Measurements from ENCODE around the gene RPS15. TPM values are rescaled to one million over a fixed set of nuclear protein-coding genes. Genes with fewer than 3 reads are reported as not detected.

RPS15 gene
- total and polyA plus RNA-seq, 2 of the 13 experiments (the other 11 are each of a cell fraction or from before 2014, with no cell fraction given): 695 to 1,411 TPM

DNA sequence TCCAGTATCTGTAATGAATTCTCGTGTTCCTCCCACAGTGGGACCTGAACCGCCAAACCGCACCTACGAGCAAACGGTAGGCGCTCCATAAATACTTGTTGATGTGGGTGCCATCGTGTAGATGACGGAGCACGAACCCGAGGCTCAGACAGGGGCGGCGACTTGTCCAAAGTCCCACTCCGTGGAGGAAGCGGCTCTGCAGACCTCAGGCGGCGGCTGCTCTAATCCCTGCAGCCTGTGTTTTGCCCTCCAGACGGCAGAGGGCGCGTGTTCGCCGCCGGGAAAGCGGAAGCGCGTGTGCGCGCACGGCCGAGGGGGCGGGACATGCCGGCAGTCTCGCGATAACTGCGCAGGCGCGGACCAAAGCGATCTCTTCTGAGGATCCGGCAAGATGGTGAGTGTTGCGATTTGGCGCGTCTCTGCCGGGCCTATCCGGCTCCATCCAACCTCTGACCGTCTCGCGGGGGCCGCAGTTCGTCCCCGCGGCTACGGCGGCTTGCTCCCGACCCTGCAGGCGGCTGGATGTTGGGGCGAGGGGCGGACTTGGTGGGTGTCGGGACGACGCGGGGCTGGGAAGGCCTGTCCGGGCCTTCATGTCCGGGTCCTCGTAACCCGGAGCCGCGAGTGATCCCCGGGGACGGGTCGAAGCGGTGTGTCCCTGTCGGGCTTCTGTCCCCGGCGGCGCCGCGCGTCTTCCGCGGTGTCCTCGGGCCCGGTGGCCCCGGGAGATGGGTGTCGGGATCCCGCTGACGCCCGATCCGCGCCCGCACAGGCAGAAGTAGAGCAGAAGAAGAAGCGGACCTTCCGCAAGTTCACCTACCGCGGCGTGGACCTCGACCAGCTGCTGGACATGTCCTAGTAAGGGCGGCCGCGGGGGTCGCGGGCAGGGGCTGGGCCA is at the start of gene RPS15 (continued):
- TF ChIP-seq, protein P1, sequence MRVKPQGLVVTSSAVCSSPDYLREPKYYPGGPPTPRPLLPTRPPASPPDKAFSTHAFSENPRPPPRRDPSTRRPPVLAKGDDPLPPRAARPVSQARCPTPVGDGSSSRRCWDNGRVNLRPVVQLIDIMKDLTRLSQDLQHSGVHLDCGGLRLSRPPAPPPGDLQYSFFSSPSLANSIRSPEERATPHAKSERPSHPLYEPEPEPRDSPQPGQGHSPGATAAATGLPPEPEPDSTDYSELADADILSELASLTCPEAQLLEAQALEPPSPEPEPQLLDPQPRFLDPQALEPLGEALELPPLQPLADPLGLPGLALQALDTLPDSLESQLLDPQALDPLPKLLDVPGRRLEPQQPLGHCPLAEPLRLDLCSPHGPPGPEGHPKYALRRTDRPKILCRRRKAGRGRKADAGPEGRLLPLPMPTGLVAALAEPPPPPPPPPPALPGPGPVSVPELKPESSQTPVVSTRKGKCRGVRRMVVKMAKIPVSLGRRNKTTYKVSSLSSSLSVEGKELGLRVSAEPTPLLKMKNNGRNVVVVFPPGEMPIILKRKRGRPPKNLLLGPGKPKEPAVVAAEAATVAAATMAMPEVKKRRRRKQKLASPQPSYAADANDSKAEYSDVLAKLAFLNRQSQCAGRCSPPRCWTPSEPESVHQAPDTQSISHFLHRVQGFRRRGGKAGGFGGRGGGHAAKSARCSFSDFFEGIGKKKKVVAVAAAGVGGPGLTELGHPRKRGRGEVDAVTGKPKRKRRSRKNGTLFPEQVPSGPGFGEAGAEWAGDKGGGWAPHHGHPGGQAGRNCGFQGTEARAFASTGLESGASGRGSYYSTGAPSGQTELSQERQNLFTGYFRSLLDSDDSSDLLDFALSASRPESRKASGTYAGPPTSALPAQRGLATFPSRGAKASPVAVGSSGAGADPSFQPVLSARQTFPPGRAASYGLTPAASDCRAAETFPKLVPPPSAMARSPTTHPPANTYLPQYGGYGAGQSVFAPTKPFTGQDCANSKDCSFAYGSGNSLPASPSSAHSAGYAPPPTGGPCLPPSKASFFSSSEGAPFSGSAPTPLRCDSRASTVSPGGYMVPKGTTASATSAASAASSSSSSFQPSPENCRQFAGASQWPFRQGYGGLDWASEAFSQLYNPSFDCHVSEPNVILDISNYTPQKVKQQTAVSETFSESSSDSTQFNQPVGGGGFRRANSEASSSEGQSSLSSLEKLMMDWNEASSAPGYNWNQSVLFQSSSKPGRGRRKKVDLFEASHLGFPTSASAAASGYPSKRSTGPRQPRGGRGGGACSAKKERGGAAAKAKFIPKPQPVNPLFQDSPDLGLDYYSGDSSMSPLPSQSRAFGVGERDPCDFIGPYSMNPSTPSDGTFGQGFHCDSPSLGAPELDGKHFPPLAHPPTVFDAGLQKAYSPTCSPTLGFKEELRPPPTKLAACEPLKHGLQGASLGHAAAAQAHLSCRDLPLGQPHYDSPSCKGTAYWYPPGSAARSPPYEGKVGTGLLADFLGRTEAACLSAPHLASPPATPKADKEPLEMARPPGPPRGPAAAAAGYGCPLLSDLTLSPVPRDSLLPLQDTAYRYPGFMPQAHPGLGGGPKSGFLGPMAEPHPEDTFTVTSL (CRISPR knock-in tag; IDR thresholded peaks at IDR 0.05; ENCODE audit: borderline replicate concordance): no peak
- TF ChIP-seq MED1 (CRISPR knock-in tag; IDR thresholded peaks at IDR 0.05) (peak; percentile 94), ASH2L (IDR thresholded peaks at IDR 0.05; ENCODE audit: insufficient read length, low read depth, low read length) (peak; percentile 89), TSC22D2 (CRISPR knock-in tag; IDR thresholded peaks at IDR 0.05; ENCODE audit: borderline replicate concordance) (peak; percentile 43), ZNF724P (CRISPR knock-in tag; IDR thresholded peaks at IDR 0.05; ENCODE audit: borderline replicate concordance) (peak; percentile 34; the same call in 1 of the 2 replicates), ZSCAN31 (CRISPR knock-in tag; IDR thresholded peaks at IDR 0.05; ENCODE audit: low read depth) (peak; percentile 99), DR1 (CRISPR knock-in tag; IDR thresholded peaks at IDR 0.05) (peak; percentile 99), ZFX (CRISPR knock-in tag; IDR thresholded peaks at IDR 0.05; ENCODE audit: low read depth) (peak; percentile 100), TBX3 (IDR thresholded peaks at IDR 0.05; ENCODE audit: borderline replicate concordance) (no peak; the same call in none of the 2 replicates), ZNF672 (CRISPR knock-in tag; IDR thresholded peaks at IDR 0.05) (peak; percentile 92; the same call in 1 of the 2 replicates), ZC3H13 (CRISPR knock-in tag; IDR thresholded peaks at IDR 0.05) (peak; percentile 94), ZNF350 (CRISPR knock-in tag; IDR thresholded peaks at IDR 0.05; ENCODE audit: borderline replicate concordance, low read depth) (peak; percentile 99; the same call in 1 of the 2 replicates), MLX (CRISPR knock-in tag; IDR thresholded peaks at IDR 0.05) (peak; percentile 86), MXI1 (IDR thresholded peaks at IDR 0.05; ENCODE audit: borderline replicate concordance, low read depth, low read length) (peak; percentile 97; the same call in 2 of the 3 replicates), ZNF816 (CRISPR knock-in tag; IDR thresholded peaks at IDR 0.05; ENCODE audit: borderline replicate concordance) (peak; percentile 62), ZBTB25 (CRISPR knock-in tag; IDR thresholded peaks at IDR 0.05) (peak; percentile 97), ERF (CRISPR knock-in tag; IDR thresholded peaks at IDR 0.05) (peak; percentile 99), ISL2 (CRISPR knock-in tag; IDR thresholded peaks at IDR 0.05) (peak; percentile 89; the same call in 1 of the 2 replicates), SP1 (IDR thresholded peaks at IDR 0.05) (0 out of 2 replicates have a peak, but pooled peaks have one; percentile 51), SP1 (CRISPR knock-in tag; IDR thresholded peaks at IDR 0.05) (peak; percentile 94)
- TF ChIP-seq, protein P2, sequence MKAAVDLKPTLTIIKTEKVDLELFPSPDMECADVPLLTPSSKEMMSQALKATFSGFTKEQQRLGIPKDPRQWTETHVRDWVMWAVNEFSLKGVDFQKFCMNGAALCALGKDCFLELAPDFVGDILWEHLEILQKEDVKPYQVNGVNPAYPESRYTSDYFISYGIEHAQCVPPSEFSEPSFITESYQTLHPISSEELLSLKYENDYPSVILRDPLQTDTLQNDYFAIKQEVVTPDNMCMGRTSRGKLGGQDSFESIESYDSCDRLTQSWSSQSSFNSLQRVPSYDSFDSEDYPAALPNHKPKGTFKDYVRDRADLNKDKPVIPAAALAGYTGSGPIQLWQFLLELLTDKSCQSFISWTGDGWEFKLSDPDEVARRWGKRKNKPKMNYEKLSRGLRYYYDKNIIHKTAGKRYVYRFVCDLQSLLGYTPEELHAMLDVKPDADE (CRISPR knock-in tag; IDR thresholded peaks at IDR 0.05): 0 out of 2 replicates have a peak, but pooled peaks have one; percentile 59
